CD4-positive, CD25-positive, alpha-beta regulatory T cell (primary cell): Measurements from ENCODE around the gene ZNF333. TPM values are rescaled to one million over a fixed set of nuclear protein-coding genes. Genes with fewer than 3 reads are reported as not detected.
A peak's percentile ranks its signal among the peaks of the same experiment; 100 is the strongest.
"Not testable (repeated sequence)": the region's sequence is repeated elsewhere in the genome, so short reads cannot be mapped to it uniquely, and the experiment has no call there.

Experiments used
- ATAC-seq, 2 donors: fragments of 150-1000 bp; cut with Tn5 transposase; one replicate each; pipeline ENCODE4 v1.10.0; 2021; ENCODE audit warnings: low read depth in 2 of 2, moderate number of reproducible peaks in 2 of 2, moderate library complexity in 1 of 2
- DNase-seq, 3 donors: peaks; one replicate each; pipeline versions ENCODE4 v3.0.0 to v3.0.0-alpha.2; 2012 to 2022; ENCODE audit warnings: mixed read lengths in 1 of 3
- H3K27ac ChIP-seq: one replicate; pipeline ENCODE4 v1.7.0; 2013; ENCODE audit warnings: mild to moderate bottlenecking, low read length; ENCODE audit not compliant: insufficient read depth, poor library complexity, severe bottlenecking
- H3K27me3 ChIP-seq: one replicate; pipeline ENCODE4 v1.7.0; 2013; ENCODE audit warnings: low read length; ENCODE audit not compliant: control insufficient read depth, insufficient read depth
- H3K36me3 ChIP-seq: one replicate; pipeline ENCODE4 v1.7.0; 2013; ENCODE audit warnings: mild to moderate bottlenecking, low read length, moderate library complexity; ENCODE audit not compliant: control insufficient read depth, insufficient read depth
- H3K4me1 ChIP-seq: 2 replicates; pipeline ENCODE4 v1.7.0; 2013; ENCODE audit warnings: mild to moderate bottlenecking, low read length; ENCODE audit not compliant: insufficient read depth, control insufficient read depth, poor library complexity, severe bottlenecking
- H3K4me3 ChIP-seq: one replicate; pipeline ENCODE4 v1.7.0; 2013; ENCODE audit warnings: low read depth, mild to moderate bottlenecking, low read length, moderate library complexity
- H3K9me3 ChIP-seq, 2 experiments: 1 replicate in 1 of 2; 2 replicates in 1 of 2; pipeline ENCODE4 v1.7.0; 2013; ENCODE audit warnings: low read length in 2 of 2, mild to moderate bottlenecking in 1 of 2, moderate library complexity in 1 of 2; ENCODE audit not compliant: control insufficient read depth in 2 of 2
- H3K27ac Mint-ChIP-seq, 3 donors: one replicate each; pipeline ENCODE4 v1.8.0; 2020 to 2022; ENCODE audit warnings: mild to moderate bottlenecking in 3 of 3, mixed read lengths in 3 of 3, moderate library complexity in 2 of 3
- H3K27me3 Mint-ChIP-seq: one replicate; pipeline ENCODE4 v1.8.0; 2022; ENCODE audit warnings: mild to moderate bottlenecking, mixed read lengths
- H3K36me3 Mint-ChIP-seq: one replicate; pipeline ENCODE4 v1.8.0; 2020; ENCODE audit warnings: mixed read lengths
- H3K4me1 Mint-ChIP-seq, 4 donors: one replicate each; pipeline ENCODE4 v1.8.0; 2020 to 2022; ENCODE audit warnings: mixed read lengths in 4 of 4, mild to moderate bottlenecking in 1 of 4
- H3K4me3 Mint-ChIP-seq, 4 donors: one replicate each; pipeline ENCODE4 v1.8.0; 2020 to 2022; ENCODE audit warnings: mild to moderate bottlenecking in 4 of 4, mixed read lengths in 4 of 4, moderate library complexity in 3 of 4
- H3K9me3 Mint-ChIP-seq, 7 donors: one replicate each; pipeline ENCODE4 v1.8.0; 2020 to 2022; ENCODE audit warnings: mixed read lengths in 7 of 7, mild to moderate bottlenecking in 3 of 7, moderate library complexity in 2 of 7
- polyA plus RNA-seq, 4 donors: library from polyadenylated mRNA; unstranded; fragments of 300-500 nt; fragmentation: Illumina TruSeq; gene quantifications; one replicate each; pipeline ENCODE4 v1.2.3, GENCODE V29; 2021
- total RNA-seq: library from RNA; stranded (reverse); gene quantifications from one replicate; pipeline ENCODE4 v1.2.3, GENCODE V29; 2022

The ZNF333 gene
- total and polyA plus RNA-seq, 5 donors from 2014 or later: 8.1 to 24.7 (median 10.5) TPM

DNA sequence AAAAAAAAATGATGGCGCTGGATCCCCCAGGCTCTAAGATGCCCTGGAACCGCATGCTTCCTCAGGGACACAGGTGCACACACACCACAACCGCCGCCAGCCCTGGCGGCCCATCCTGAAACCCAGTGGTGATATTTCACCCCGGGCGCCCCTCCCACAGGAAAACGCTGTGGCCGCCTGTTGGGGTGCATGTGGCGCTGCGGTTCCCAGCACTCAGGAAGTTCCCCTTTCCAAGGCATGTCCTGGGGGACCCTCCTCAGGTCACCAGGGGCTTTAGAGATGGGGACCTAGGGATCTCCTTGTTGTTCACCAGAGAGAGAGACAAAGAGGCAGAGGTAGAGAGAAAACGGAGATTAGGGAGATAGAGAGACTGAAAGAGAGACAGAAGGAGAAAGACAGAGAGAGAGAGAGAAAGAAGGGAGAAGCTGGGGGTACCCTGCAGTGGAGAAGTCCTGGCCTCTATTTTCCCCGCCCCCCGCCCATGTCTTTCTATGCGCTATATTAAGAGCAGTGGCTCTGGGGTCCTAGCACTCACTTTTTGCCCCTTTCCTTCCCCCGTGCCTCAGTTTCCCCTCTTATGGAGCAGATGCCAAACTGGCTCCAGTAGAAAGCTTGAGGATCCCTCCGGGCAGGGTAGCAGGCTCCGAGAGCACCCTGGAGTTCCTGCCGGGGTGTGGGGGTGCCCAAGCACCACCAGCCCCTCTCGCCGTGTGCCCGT, 86.2 kb downstream of the ZNF333 start:
- Histone ChIP-seq H3K4me3 (no peak overlapping the region), H3K4me1 (peaks cover 11% of the 10 kb centered on the region), H3K36me3 (no peaks in the 10 kb centered on the region), H3K27me3 (no peaks in the 10 kb centered on the region), H3K9me3 (no peaks in the 10 kb centered on the region), H3K27ac (no peak overlapping the region)
- DNase-seq (no peak), ATAC-seq (no peak)
- H3K4me3 Mint-ChIP-seq: peak overlapping the region in 1 of 4 donors; percentile 52
- H3K27me3 Mint-ChIP-seq: peaks cover 44% of the 10 kb centered on the region
- no peaks in the 10 kb centered on the region for H3K36me3 Mint-ChIP-seq
- peaks cover 0 to 3% (median 1%) of the 10 kb centered on the region in 4 donors for H3K4me1 Mint-ChIP-seq
- H3K9me3 Mint-ChIP-seq: peaks cover 0 to 3% (median 0%) of the 10 kb centered on the region in 7 donors
- peak overlapping the region in 1 of 3 donors; percentile 26 for H3K27ac Mint-ChIP-seq

DNA sequence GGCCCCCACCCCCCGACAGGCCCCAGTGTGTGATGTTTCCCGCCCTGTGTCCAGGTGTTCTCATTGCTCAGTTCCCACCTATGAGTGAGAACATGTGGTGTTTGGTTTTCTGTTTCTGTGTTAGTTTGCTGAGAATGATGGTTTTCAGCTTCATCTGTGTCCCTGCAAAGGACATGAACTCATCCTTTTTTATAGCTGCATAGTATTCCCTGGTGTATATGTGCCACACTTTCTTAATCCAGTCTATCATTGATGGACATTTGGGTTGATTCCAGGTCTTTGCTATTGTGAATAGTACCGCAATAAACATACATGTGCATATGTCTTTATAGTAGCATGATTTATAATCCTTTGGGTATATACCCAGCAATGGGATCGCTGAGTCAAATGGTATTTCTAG, 87.8 kb downstream of the ZNF333 start:
- H3K9me3 ChIP-seq: not testable (repeated sequence)

DNA sequence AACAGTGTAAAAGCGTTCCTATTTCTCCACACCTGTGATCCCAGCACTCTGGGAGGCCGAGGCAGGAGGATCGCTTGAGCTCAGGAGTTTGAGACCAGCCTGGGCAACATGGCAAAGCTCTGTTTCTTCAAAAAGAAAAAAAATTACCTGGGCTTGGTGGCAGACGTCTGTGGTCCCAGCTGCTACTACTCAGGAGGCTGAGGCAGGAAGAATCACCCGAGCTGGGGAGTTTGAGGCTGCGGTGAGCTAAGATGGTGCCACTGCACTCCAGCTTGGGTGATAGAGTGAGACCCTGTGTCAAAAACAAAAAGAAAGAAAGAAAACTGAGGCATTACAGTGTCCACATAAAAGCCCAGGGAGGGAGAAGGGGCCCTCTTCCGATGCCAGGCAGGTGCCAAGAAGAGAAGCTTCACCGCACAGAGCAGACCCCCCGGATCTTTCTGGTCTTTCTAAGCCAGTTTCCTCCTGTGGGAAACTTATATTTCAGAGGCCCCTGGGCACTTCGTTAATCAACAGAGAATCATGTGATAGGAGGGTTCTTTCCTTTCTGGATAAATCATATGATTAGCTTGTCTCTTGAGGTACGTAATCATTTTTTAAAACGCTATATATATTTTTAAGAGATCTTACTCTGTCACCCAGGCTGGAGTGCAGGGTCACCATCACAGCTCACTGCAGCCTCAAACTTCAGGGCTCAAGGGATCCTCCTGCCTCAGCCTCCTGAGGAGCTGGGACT, 88.4 kb downstream of the ZNF333 start, which contains the start of gene ADGRE2:
ADGRE2 (minus strand) TSS at position 451 of the 736 bp plus-strand sequence. CDS start 1,804 bp downstream, outside the sequence.
- peak within 1 kb of the TSS in 1 of 4 donors; percentile 43 for H3K4me3 Mint-ChIP-seq
- peaks cover 44% of the 10 kb centered on the region for H3K27me3 Mint-ChIP-seq
- H3K27ac Mint-ChIP-seq: not testable (repeated sequence)

More for the DNA sequence above, 87.8 kb downstream of the ZNF333 start:
- peaks cover 11% of the 10 kb centered on the region for H3K4me1 ChIP-seq
- not testable (repeated sequence) for H3K27me3 ChIP-seq, H3K4me1 Mint-ChIP-seq, H3K27ac ChIP-seq, H3K36me3 ChIP-seq, H3K36me3 Mint-ChIP-seq, H3K4me3 ChIP-seq, DNase-seq, H3K9me3 Mint-ChIP-seq, H3K27ac Mint-ChIP-seq, ATAC-seq
- Mint-ChIP-seq H3K4me3 (peak overlapping the region in 1 of 4 donors; percentile 43), H3K27me3 (peaks cover 44% of the 10 kb centered on the region)

DNA sequence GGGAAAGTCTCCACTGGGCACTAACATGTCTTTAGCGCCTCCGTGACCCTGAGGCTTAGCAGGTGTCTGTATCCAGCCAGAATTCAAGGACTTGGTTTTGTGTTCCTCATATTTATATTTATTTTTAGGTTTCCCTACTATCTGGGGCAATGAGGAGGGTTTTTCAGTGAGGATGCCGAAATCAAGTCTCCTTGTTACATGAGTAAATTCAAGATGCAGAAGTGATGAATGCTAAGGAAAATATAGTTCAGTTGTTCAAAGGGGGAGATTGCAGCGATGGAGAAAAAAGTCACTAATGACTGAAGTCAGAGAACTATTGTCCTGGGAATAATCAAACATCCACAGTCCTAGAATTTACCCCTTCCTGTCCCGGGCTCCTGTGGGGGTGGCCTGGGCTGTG, 89.3 kb downstream of the ZNF333 start:
- H3K4me3 Mint-ChIP-seq: no peak overlapping the region
- peaks cover 0 to 3% (median 1%) of the 10 kb centered on the region in 4 donors for H3K4me1 Mint-ChIP-seq
- peaks cover 0 to 3% (median 0%) of the 10 kb centered on the region in 7 donors for H3K9me3 Mint-ChIP-seq
- Histone ChIP-seq H3K9me3 (no peaks in the 10 kb centered on the region), H3K4me3 (no peak overlapping the region), H3K36me3 (no peaks in the 10 kb centered on the region), H3K27me3 (no peaks in the 10 kb centered on the region), H3K4me1 (peaks cover 11% of the 10 kb centered on the region), H3K27ac (no peak overlapping the region)
- H3K27me3 Mint-ChIP-seq: peaks cover 46% of the 10 kb centered on the region
- H3K36me3 Mint-ChIP-seq: no peaks in the 10 kb centered on the region
- no peak for DNase-seq
- no peak for ATAC-seq
- no peak overlapping the region for H3K27ac Mint-ChIP-seq

More for the DNA sequence above, 88.4 kb downstream of the ZNF333 start, which contains the start of gene ADGRE2:
- not testable (repeated sequence) for ATAC-seq, H3K36me3 Mint-ChIP-seq, H3K4me3 ChIP-seq, H3K4me1 Mint-ChIP-seq, H3K9me3 ChIP-seq, DNase-seq, H3K36me3 ChIP-seq, H3K27ac ChIP-seq, H3K27me3 ChIP-seq, H3K9me3 Mint-ChIP-seq
- H3K4me1 ChIP-seq: peaks cover 11% of the 10 kb centered on the region

DNA sequence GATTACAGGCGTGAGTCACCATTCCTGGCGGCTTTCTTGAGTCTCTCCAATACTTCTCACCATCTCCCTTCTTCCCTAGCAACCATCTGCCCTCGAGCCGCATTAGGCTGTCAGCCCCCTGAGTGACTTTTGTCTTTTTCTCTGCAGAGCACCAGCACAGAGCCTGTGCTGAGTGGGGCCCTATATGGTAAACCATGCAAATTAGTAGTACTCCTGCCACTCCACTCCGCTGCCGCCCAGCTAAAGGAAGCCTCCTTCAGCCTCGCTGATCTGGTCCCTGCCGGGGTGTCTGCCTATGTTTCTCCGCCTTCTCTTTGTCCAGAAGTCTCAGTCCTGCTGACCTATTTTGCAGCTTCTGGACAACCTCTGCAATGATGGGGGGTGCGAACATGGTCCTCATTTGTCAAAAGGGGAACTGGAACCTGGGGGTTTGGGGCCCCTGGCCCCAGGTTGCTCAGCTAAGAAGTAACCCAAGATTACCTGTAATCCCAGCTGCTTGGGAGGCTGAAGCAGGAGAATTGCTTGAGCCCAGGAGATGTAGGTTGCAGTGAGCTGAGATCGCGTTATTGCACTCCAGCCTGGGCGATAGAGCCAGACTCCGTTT, 90.9 kb downstream of the ZNF333 start:
- not testable (repeated sequence) for H3K9me3 Mint-ChIP-seq, ATAC-seq
- H3K27ac Mint-ChIP-seq: peak overlapping the region in 1 of 3 donors; percentile 10

DNA sequence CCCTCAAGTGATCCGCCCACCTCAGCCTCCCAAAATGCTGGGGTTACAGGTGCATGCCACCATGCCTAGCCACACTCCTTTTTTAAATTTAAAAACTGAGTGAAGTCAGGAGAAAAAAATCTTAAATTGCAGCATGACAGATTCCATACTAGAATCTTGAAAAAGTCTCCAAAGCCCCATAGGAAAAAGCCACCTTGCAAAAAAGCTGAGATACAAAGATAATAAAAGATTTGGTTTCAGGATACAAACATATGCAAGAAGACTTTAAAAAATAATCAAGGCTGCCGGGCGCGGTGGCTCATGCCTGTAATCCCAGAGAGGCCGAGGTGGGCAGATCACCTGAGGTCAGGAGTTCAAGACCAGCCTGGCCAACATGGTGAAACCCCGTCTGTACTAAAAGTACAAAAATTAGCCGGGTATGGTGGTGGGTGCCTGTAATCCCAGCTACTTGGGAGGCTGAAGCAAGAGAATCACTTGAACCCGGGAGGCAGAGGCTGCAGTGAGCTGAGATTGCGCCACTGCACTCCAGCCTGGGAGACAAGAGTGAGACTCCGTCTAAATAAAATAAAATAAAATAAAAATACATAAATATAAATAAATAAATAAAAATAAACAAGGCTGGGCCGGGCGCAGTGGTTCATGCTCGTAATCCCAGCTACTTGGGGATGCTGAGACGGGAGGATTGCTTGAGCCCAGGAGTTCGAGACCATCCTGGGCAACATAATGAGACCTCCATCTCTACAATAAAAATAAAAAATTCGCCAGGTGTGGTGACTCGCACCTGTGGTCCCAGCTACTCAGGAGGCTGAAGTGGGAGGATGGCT, 92.1 kb downstream of the ZNF333 start:
- not testable (repeated sequence) for H3K4me1 Mint-ChIP-seq, H3K4me3 ChIP-seq, H3K4me3 Mint-ChIP-seq, H3K36me3 ChIP-seq, H3K36me3 Mint-ChIP-seq, H3K9me3 Mint-ChIP-seq, H3K9me3 ChIP-seq, H3K27ac Mint-ChIP-seq, H3K27me3 ChIP-seq, H3K27ac ChIP-seq, ATAC-seq, DNase-seq, H3K4me1 ChIP-seq
- peaks cover 44% of the 10 kb centered on the region for H3K27me3 Mint-ChIP-seq

More for the DNA sequence above, 90.9 kb downstream of the ZNF333 start:
- not testable (repeated sequence) for H3K36me3 Mint-ChIP-seq, H3K36me3 ChIP-seq, DNase-seq, H3K9me3 ChIP-seq, H3K27me3 ChIP-seq, H3K4me3 Mint-ChIP-seq, H3K4me1 Mint-ChIP-seq, H3K4me3 ChIP-seq, H3K27ac ChIP-seq
- peaks cover 11% of the 10 kb centered on the region for H3K4me1 ChIP-seq
- H3K27me3 Mint-ChIP-seq: peaks cover 54% of the 10 kb centered on the region
